Uterus (tissue), 4 donors: ENCODE data around the gene EPB41L1. TPM values are rescaled to one million over a fixed set of nuclear protein-coding genes. Genes with fewer than 3 reads are reported as not detected.

ENCODE experiments used
- DNase-seq, 2 donors: peaks; one replicate each; pipeline ENCODE4 v3.0.0-alpha.2; 2019 to 2020
- H3K27ac ChIP-seq, 2 donors: fragments of 200-600 bp; sonication (generic); 1 replicate in 1 of 2; 2 replicates in 1 of 2; pipeline ENCODE4 v1.5.1; 2016 to 2018
- H3K27me3 ChIP-seq, 2 donors: fragments of 200-600 bp; sonication (generic); one replicate each; pipeline ENCODE4 v1.5.1; 2018 to 2019; ENCODE audit warnings: control low read depth in 1 of 2
- H3K36me3 ChIP-seq, 2 donors: fragments of 200-600 bp; sonication (generic); one replicate each; pipeline ENCODE4 v1.5.1; 2019; ENCODE audit warnings: control low read depth in 1 of 2
- H3K4me1 ChIP-seq, 2 donors: fragments of 200-600 bp; sonication (generic); one replicate each; pipeline ENCODE4 v1.5.1; 2018 to 2019; ENCODE audit warnings: control low read depth in 1 of 2
- H3K4me3 ChIP-seq, 2 donors: fragments of 200-600 bp; sonication (generic); 1 replicate in 1 of 2; 2 replicates in 1 of 2; pipeline ENCODE4 v1.5.1; 2018 to 2019; ENCODE audit warnings: mild to moderate bottlenecking in 1 of 2
- H3K9me3 ChIP-seq, 2 donors: fragments of 200-600 bp; sonication (generic); one replicate each; pipeline ENCODE4 v1.5.1; 2019; ENCODE audit warnings: control low read depth in 1 of 2
- CTCF ChIP-seq, 4 experiments: fragments of 200-600 bp in 2 of 4; fragments of 450-650 bp in 2 of 4; sonication (generic) in 2 of 4; IDR thresholded peaks; one replicate each; pipeline ENCODE4 v1.5.1; 2016 to 2019; ENCODE audit warnings: antibody characterized with exemption in 4 of 4, mild to moderate bottlenecking in 2 of 4, moderate library complexity in 1 of 4
- POLR2A ChIP-seq, 2 donors: fragments of 450-650 bp; IDR thresholded peaks; one replicate each; pipeline ENCODE4 v1.6.1; 2016; ENCODE audit warnings: antibody characterized with exemption in 2 of 2, mild to moderate bottlenecking in 1 of 2, moderate library complexity in 1 of 2
- intact Hi-C: fragments of 100-400 bp; cut with DNase I; formaldehyde crosslinking; loops from one replicate; pipeline ENCODE4 v1.15.1; 2023; ENCODE audit warnings: low total_unique reads
- total RNA-seq, 4 donors: library from RNA; depleted of rRNA in 3 of 4; stranded (reverse); fragments of >200 nt in 3 of 4; gene quantifications; one replicate each; pipeline versions ENCODE4 v1.1.0 to v1.2.4, GENCODE V29; 2014 to 2023
- donor health status: DM: yes; HTN: yes; CAD: no.

EPB41L1 gene
- 10 to 100 TPM in 2 of 4 donors, 1 to 10 TPM in 2; 4.9 to 69.2 (median 33.2) TPM for total RNA-seq

GRCh38 chr20:36154700-36155628 is at the start of gene EPB41L1:
TSS of gene EPB41L1 (plus strand) at chr20:36154740. CDS start at chr20:36173778, 19,038 bp downstream.
- peak within 1 kb of the TSS; percentile 59 to 69 for H3K4me3 ChIP-seq
- no peaks in the 10 kb centered on the region for H3K36me3 ChIP-seq
- H3K27ac ChIP-seq: peak within 1 kb of the TSS; percentile 76 to 84
- DNase-seq: peak in 1 of 2 donors; percentile 44
- intact Hi-C loops: no loop called here
- H3K4me1 ChIP-seq: no peaks in the 10 kb centered on the region
- TF ChIP-seq POLR2A (IDR thresholded peaks at IDR 0.05) (peak in 1 of 2 donors; percentile 25), CTCF (IDR thresholded peaks at IDR 0.05) (no peak)
- no peaks in the 10 kb centered on the region for H3K9me3 ChIP-seq
- no peaks in the 10 kb centered on the region for H3K27me3 ChIP-seq

GRCh38 chr20:36104856-36105255 is 49.7 kb upstream of the EPB41L1 start:
- H3K4me3 ChIP-seq: no peak overlapping the region
- intact Hi-C loops: no loop called here
- DNase-seq: no peak
- no peaks in the 10 kb centered on the region for H3K4me1 ChIP-seq
- H3K27ac ChIP-seq: no peak overlapping the region
- no peaks in the 10 kb centered on the region for H3K27me3 ChIP-seq
- H3K36me3 ChIP-seq: no peaks in the 10 kb centered on the region
- H3K9me3 ChIP-seq: no peaks in the 10 kb centered on the region
- TF ChIP-seq CTCF (IDR thresholded peaks at IDR 0.05): no peak
- TF ChIP-seq POLR2A (IDR thresholded peaks at IDR 0.05): no peak

- Histone ChIP-seq H3K27ac (no peak overlapping the region), H3K27me3 (no peaks in the 10 kb centered on the region), H3K4me3 (no peak overlapping the region), H3K4me1 (no peaks in the 10 kb centered on the region), H3K36me3 (no peaks in the 10 kb centered on the region), H3K9me3 (no peaks in the 10 kb centered on the region)
- no peak for DNase-seq
- intact Hi-C loops: no loop called here
- no peak for TF ChIP-seq POLR2A (IDR thresholded peaks at IDR 0.05)
- no peak for TF ChIP-seq CTCF (IDR thresholded peaks at IDR 0.05)
These were observed 48.8 kb upstream of the EPB41L1 start for GRCh38 chr20:36105711-36106226.

- H3K4me3 ChIP-seq: no peak overlapping the region
- no peaks in the 10 kb centered on the region for H3K4me1 ChIP-seq
- TF ChIP-seq CTCF (IDR thresholded peaks at IDR 0.05) (no peak), POLR2A (IDR thresholded peaks at IDR 0.05) (no peak)
- intact Hi-C loops: no loop called here
- H3K9me3 ChIP-seq: no peaks in the 10 kb centered on the region
- no peak for DNase-seq
- H3K36me3 ChIP-seq: no peaks in the 10 kb centered on the region
- H3K27me3 ChIP-seq: no peaks in the 10 kb centered on the region
- H3K27ac ChIP-seq: no peak overlapping the region
These were observed 47.9 kb upstream of the EPB41L1 start for GRCh38 chr20:36106606-36107005.

GRCh38 chr20:36107881-36108280 is 46.7 kb upstream of the EPB41L1 start:
- Histone ChIP-seq H3K36me3 (no peaks in the 10 kb centered on the region), H3K4me1 (no peaks in the 10 kb centered on the region), H3K4me3 (no peak overlapping the region), H3K27me3 (no peaks in the 10 kb centered on the region), H3K27ac (no peak overlapping the region), H3K9me3 (no peaks in the 10 kb centered on the region)
- TF ChIP-seq POLR2A (IDR thresholded peaks at IDR 0.05) (no peak), CTCF (IDR thresholded peaks at IDR 0.05) (no peak)
- no peak for DNase-seq
- intact Hi-C loops: no loop called here
